Chondrocyte (in vitro differentiated cells): ENCODE measurements around the gene ITPR2. TPM values are rescaled to one million over a fixed set of nuclear protein-coding genes. Genes with fewer than 3 reads are reported as not detected.

Experiments
- DNase-seq: peaks from one replicate; pipeline ENCODE4 v3.0.0; 2021; ENCODE audit warnings: mixed read lengths, low spot score
- H3K27ac Mint-ChIP-seq: one replicate; pipeline ENCODE4 v1.8.0; 2021; ENCODE audit warnings: mild to moderate bottlenecking, moderate library complexity, mixed read lengths; ENCODE audit not compliant: unreplicated experiment
- H3K27me3 Mint-ChIP-seq: 2 replicates; pipeline ENCODE4 v1.8.0; 2021; ENCODE audit warnings: low read depth, mixed read lengths
- H3K36me3 Mint-ChIP-seq: 2 replicates; pipeline ENCODE4 v1.8.0; 2021; ENCODE audit warnings: low read depth, mixed read lengths
- H3K4me1 Mint-ChIP-seq: 2 replicates; pipeline ENCODE4 v1.8.0; 2021; ENCODE audit warnings: low read depth, mild to moderate bottlenecking, mixed read lengths
- H3K4me3 Mint-ChIP-seq: one replicate; pipeline ENCODE4 v1.8.0; 2021; ENCODE audit warnings: mild to moderate bottlenecking, moderate library complexity, mixed read lengths; ENCODE audit not compliant: unreplicated experiment
- H3K9me3 Mint-ChIP-seq: 2 replicates; pipeline ENCODE4 v1.8.0; 2021; ENCODE audit warnings: low read depth, mixed read lengths
- CTCF ChIP-seq: fragments of 200-600 bp; sonication (generic); IDR thresholded peaks from 2 replicates; pipeline ENCODE4 v1.5.0; 2021; ENCODE audit warnings: antibody characterized with exemption, mild to moderate bottlenecking, moderate library complexity
- total RNA-seq: library from RNA; stranded (reverse); gene quantifications from 3 replicates; pipeline ENCODE4 v1.2.1, GENCODE V29; 2021

The ITPR2 gene
- total RNA-seq, 1 donor from 2014 or later, result 18.7 TPM

GRCh38 chr12:26773313-26774104 lies 59.5 kb downstream of the ITPR2 start:
- no peak for DNase-seq

GRCh38 chr12:26771861-26772260 lies 61.1 kb downstream of the ITPR2 start:
- DNase-seq, result no peak
- Mint-ChIP-seq H3K9me3 (peaks cover 18% of the 10 kb centered on the region), H3K4me1 (no peaks in the 10 kb centered on the region), H3K36me3 (peaks cover 13% of the 10 kb centered on the region), H3K27ac (no peak overlapping the region), H3K27me3 (no peaks in the 10 kb centered on the region), H3K4me3 (no peak overlapping the region)
- no peak for TF ChIP-seq CTCF

More at GRCh38 chr12:26773313-26774104, 59.5 kb downstream of the ITPR2 start:
- no peaks in the 10 kb centered on the region for H3K4me1 Mint-ChIP-seq
- H3K27ac Mint-ChIP-seq, result no peak overlapping the region
- peaks cover 19% of the 10 kb centered on the region for H3K36me3 Mint-ChIP-seq
- no peak overlapping the region for H3K4me3 Mint-ChIP-seq
- no peak for TF ChIP-seq CTCF
- H3K9me3 Mint-ChIP-seq, result peaks cover 29% of the 10 kb centered on the region
- no peaks in the 10 kb centered on the region for H3K27me3 Mint-ChIP-seq

GRCh38 chr12:26770239-26771070 lies 62.5 kb downstream of the ITPR2 start:
- peaks cover 4% of the 10 kb centered on the region for H3K36me3 Mint-ChIP-seq
- H3K4me3 Mint-ChIP-seq, result no peak overlapping the region
- H3K27me3 Mint-ChIP-seq, result no peaks in the 10 kb centered on the region
- no peaks in the 10 kb centered on the region for H3K4me1 Mint-ChIP-seq
- no peak overlapping the region for H3K27ac Mint-ChIP-seq
- no peak for TF ChIP-seq CTCF
- no peak for DNase-seq
- peaks cover 8% of the 10 kb centered on the region for H3K9me3 Mint-ChIP-seq

GRCh38 chr12:26769611-26770010 lies 63.4 kb downstream of the ITPR2 start:
- Mint-ChIP-seq H3K36me3 (no peaks in the 10 kb centered on the region), H3K4me3 (no peak overlapping the region), H3K27me3 (no peaks in the 10 kb centered on the region), H3K4me1 (no peaks in the 10 kb centered on the region), H3K9me3 (no peaks in the 10 kb centered on the region), H3K27ac (no peak overlapping the region)
- DNase-seq, result no peak
- no peak for TF ChIP-seq CTCF
